ENCODE results near the gene STIM2. TPM values are rescaled to one million over a fixed set of nuclear protein-coding genes. Genes with fewer than 3 reads are reported as not detected.

STIM2 gene
- total and polyA plus RNA-seq, 10 of the 15 experiments (the other 5 are each of a cell fraction or from before 2014, with no cell fraction given) = 4.7 to 41.5 (median 16.9) TPM

DNA sequence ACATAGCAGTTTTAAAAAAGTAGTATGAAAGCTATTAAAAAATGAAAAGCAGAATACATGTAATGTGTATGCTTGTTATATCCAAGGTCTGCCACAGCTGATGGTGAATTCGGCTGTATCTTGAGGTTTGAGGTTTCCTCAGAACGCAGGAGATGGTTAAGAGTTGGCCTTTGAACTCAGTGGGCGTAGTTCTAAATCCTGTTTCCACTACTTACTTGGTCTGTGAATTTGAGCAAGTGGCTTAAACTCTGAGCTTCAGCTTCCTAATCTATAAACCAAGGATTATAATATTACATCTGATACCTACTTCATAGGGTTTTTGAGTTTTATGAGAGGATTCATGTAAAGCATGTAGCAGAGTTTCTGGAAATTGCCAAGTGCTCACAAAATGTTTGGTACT, 125.2 kb downstream of the STIM2 start (continued):
- TF ChIP-seq, protein P1, sequence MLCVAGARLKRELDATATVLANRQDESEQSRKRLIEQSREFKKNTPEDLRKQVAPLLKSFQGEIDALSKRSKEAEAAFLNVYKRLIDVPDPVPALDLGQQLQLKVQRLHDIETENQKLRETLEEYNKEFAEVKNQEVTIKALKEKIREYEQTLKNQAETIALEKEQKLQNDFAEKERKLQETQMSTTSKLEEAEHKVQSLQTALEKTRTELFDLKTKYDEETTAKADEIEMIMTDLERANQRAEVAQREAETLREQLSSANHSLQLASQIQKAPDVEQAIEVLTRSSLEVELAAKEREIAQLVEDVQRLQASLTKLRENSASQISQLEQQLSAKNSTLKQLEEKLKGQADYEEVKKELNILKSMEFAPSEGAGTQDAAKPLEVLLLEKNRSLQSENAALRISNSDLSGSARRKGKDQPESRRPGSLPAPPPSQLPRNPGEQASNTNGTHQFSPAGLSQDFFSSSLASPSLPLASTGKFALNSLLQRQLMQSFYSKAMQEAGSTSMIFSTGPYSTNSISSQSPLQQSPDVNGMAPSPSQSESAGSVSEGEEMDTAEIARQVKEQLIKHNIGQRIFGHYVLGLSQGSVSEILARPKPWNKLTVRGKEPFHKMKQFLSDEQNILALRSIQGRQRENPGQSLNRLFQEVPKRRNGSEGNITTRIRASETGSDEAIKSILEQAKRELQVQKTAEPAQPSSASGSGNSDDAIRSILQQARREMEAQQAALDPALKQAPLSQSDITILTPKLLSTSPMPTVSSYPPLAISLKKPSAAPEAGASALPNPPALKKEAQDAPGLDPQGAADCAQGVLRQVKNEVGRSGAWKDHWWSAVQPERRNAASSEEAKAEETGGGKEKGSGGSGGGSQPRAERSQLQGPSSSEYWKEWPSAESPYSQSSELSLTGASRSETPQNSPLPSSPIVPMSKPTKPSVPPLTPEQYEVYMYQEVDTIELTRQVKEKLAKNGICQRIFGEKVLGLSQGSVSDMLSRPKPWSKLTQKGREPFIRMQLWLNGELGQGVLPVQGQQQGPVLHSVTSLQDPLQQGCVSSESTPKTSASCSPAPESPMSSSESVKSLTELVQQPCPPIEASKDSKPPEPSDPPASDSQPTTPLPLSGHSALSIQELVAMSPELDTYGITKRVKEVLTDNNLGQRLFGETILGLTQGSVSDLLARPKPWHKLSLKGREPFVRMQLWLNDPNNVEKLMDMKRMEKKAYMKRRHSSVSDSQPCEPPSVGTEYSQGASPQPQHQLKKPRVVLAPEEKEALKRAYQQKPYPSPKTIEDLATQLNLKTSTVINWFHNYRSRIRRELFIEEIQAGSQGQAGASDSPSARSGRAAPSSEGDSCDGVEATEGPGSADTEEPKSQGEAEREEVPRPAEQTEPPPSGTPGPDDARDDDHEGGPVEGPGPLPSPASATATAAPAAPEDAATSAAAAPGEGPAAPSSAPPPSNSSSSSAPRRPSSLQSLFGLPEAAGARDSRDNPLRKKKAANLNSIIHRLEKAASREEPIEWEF (IDR thresholded peaks at IDR 0.05; ENCODE audit: insufficient replicate concordance, low read depth, low read length) = no peak
- TF ChIP-seq, protein P2, sequence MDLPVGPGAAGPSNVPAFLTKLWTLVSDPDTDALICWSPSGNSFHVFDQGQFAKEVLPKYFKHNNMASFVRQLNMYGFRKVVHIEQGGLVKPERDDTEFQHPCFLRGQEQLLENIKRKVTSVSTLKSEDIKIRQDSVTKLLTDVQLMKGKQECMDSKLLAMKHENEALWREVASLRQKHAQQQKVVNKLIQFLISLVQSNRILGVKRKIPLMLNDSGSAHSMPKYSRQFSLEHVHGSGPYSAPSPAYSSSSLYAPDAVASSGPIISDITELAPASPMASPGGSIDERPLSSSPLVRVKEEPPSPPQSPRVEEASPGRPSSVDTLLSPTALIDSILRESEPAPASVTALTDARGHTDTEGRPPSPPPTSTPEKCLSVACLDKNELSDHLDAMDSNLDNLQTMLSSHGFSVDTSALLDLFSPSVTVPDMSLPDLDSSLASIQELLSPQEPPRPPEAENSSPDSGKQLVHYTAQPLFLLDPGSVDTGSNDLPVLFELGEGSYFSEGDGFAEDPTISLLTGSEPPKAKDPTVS (IDR thresholded peaks at IDR 0.05; ENCODE audit: low read depth, low read length) = no peak
- TF ChIP-seq JUNB (IDR thresholded peaks at IDR 0.05) (no peak), MTA2 (IDR thresholded peaks at IDR 0.05; ENCODE audit: low read depth) (peak; percentile 86), IRF4 (IDR thresholded peaks at IDR 0.05; ENCODE audit: low read depth, low read length) (no peak), ASH2L (IDR thresholded peaks at IDR 0.05; ENCODE audit: borderline replicate concordance, low read depth) (no peak), SMAD1 (IDR thresholded peaks at IDR 0.05; ENCODE audit: low read depth, partially characterized antibody) (no peak), EED (IDR thresholded peaks at IDR 0.05; ENCODE audit: low read depth) (peak; percentile 55), ATF7 (IDR thresholded peaks at IDR 0.05; ENCODE audit: low read depth) (peak; percentile 35), NR2C2 (IDR thresholded peaks at IDR 0.05; ENCODE audit: borderline replicate concordance, control insufficient read depth, insufficient read length, low read depth) (no peak), CBFB (IDR thresholded peaks at IDR 0.05; ENCODE audit: low read depth) (0 out of 2 replicates have a peak, but pooled peaks have one; percentile 34), HDGF (IDR thresholded peaks at IDR 0.05) (no peak), DPF2 (IDR thresholded peaks at IDR 0.05) (peak; percentile 73)
- TF ChIP-seq, protein P3, sequence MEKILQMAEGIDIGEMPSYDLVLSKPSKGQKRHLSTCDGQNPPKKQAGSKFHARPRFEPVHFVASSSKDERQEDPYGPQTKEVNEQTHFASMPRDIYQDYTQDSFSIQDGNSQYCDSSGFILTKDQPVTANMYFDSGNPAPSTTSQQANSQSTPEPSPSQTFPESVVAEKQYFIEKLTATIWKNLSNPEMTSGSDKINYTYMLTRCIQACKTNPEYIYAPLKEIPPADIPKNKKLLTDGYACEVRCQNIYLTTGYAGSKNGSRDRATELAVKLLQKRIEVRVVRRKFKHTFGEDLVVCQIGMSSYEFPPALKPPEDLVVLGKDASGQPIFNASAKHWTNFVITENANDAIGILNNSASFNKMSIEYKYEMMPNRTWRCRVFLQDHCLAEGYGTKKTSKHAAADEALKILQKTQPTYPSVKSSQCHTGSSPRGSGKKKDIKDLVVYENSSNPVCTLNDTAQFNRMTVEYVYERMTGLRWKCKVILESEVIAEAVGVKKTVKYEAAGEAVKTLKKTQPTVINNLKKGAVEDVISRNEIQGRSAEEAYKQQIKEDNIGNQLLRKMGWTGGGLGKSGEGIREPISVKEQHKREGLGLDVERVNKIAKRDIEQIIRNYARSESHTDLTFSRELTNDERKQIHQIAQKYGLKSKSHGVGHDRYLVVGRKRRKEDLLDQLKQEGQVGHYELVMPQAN (conservative IDR thresholded peaks at IDR 0.05) = 0 out of 2 replicates have a peak, but pooled peaks have one; percentile 31
- TF ChIP-seq, protein P4, sequence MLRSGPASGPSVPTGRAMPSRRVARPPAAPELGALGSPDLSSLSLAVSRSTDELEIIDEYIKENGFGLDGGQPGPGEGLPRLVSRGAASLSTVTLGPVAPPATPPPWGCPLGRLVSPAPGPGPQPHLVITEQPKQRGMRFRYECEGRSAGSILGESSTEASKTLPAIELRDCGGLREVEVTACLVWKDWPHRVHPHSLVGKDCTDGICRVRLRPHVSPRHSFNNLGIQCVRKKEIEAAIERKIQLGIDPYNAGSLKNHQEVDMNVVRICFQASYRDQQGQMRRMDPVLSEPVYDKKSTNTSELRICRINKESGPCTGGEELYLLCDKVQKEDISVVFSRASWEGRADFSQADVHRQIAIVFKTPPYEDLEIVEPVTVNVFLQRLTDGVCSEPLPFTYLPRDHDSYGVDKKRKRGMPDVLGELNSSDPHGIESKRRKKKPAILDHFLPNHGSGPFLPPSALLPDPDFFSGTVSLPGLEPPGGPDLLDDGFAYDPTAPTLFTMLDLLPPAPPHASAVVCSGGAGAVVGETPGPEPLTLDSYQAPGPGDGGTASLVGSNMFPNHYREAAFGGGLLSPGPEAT (IDR thresholded peaks at IDR 0.05; ENCODE audit: low read depth) = peak; percentile 54; the same call in 1 of the 2 replicates
- TF ChIP-seq, protein P5, sequence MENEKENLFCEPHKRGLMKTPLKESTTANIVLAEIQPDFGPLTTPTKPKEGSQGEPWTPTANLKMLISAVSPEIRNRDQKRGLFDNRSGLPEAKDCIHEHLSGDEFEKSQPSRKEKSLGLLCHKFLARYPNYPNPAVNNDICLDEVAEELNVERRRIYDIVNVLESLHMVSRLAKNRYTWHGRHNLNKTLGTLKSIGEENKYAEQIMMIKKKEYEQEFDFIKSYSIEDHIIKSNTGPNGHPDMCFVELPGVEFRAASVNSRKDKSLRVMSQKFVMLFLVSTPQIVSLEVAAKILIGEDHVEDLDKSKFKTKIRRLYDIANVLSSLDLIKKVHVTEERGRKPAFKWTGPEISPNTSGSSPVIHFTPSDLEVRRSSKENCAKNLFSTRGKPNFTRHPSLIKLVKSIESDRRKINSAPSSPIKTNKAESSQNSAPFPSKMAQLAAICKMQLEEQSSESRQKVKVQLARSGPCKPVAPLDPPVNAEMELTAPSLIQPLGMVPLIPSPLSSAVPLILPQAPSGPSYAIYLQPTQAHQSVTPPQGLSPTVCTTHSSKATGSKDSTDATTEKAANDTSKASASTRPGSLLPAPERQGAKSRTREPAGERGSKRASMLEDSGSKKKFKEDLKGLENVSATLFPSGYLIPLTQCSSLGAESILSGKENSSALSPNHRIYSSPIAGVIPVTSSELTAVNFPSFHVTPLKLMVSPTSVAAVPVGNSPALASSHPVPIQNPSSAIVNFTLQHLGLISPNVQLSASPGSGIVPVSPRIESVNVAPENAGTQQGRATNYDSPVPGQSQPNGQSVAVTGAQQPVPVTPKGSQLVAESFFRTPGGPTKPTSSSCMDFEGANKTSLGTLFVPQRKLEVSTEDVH (IDR thresholded peaks at IDR 0.05; ENCODE audit: low read depth, partially characterized antibody) = no peak

All from GM12878 (cell line).